Panc1 (cell line): ENCODE data around the gene KDM2B. TPM values are rescaled to one million over a fixed set of nuclear protein-coding genes. Genes with fewer than 3 reads are reported as not detected.
"Not testable (repeated sequence)": the region's sequence is repeated elsewhere in the genome, so short reads cannot be mapped to it uniquely, and the experiment has no call there.

Source experiments
- ATAC-seq: fragments of 200-7000 bp; cut with Tn5 transposase; 2 replicates; pipeline ENCODE4 v1.9.1; 2020; ENCODE audit warnings: mild to moderate bottlenecking, moderate library complexity
- BruUV-seq: library from RNA; stranded (reverse); fragments of 400-500 nt; replicated peaks from 2 replicates; lab custom pipeline; 2021; lab: Mats Ljungman, UMichigan
- CTCF ChIA-PET: fragments of 300-600 bp; sonication (Branson Sonifier 250); formaldehyde crosslinking; loops from one replicate; lab custom pipeline; 2022; ENCODE audit warnings: antibody characterized with exemption; lab: Charles Lee
- POLR2A ChIA-PET: fragments of 300-600 bp; sonication (Branson Sonifier 250); formaldehyde crosslinking; loops from one replicate; lab custom pipeline; 2022; ENCODE audit warnings: antibody characterized with exemption; lab: Charles Lee
- DNase-seq: peaks from one replicate; pipeline ENCODE4 v3.0.0-alpha.2; 2010; ENCODE audit warnings: low read depth, low spot score
- H3K27ac ChIP-seq: 2 replicates; pipeline ENCODE4 v1.5.1; 2011; ENCODE audit warnings: mild to moderate bottlenecking, low read length, inconsistent platforms
- H3K27me3 ChIP-seq: fragments of 200-500 bp; sonication (Bioruptor generic); 2 replicates; pipeline ENCODE4 v1.6.0; 2014; ENCODE audit warnings: low read length, inconsistent platforms; ENCODE audit not compliant: control insufficient read depth, insufficient read depth
- H3K36me3 ChIP-seq: fragments of 200-500 bp; sonication (Bioruptor generic); 2 replicates; pipeline ENCODE4 v1.5.1; 2014; ENCODE audit warnings: inconsistent platforms, mild to moderate bottlenecking, low read length, moderate library complexity; ENCODE audit not compliant: control insufficient read depth, insufficient read depth
- H3K4me1 ChIP-seq: 2 replicates; pipeline ENCODE4 v1.5.1; 2011; ENCODE audit warnings: inconsistent platforms, mild to moderate bottlenecking, low read length, moderate library complexity; ENCODE audit not compliant: control insufficient read depth, insufficient read depth
- H3K4me3 ChIP-seq, 2 experiments: 2 replicates each; pipeline ENCODE4 v1.5.1; 2011 to 2012; ENCODE audit warnings: low read depth in 2 of 2, low read length in 2 of 2, mild to moderate bottlenecking in 2 of 2, inconsistent platforms in 1 of 2, moderate library complexity in 1 of 2
- H3K9me3 ChIP-seq: fragments of 200-500 bp; sonication (Bioruptor generic); 2 replicates; pipeline ENCODE4 v1.5.1; 2014; ENCODE audit warnings: low read depth, mild to moderate bottlenecking, inconsistent platforms, low read length, moderate library complexity; ENCODE audit not compliant: control insufficient read depth, insufficient read depth
- POLR2AphosphoS5 ChIP-seq: IDR thresholded peaks from 2 replicates; pipeline ENCODE4 v1.6.1; 2012; ENCODE audit warnings: mild to moderate bottlenecking, low read depth, low read length, moderate library complexity
- SIN3A ChIP-seq: IDR thresholded peaks from 2 replicates; pipeline ENCODE4 v1.6.1; 2012; ENCODE audit warnings: low read depth, mild to moderate bottlenecking, low read length, moderate library complexity, borderline replicate concordance; ENCODE audit not compliant: insufficient read depth
- TCF7L2 ChIP-seq: IDR thresholded peaks from 2 replicates; pipeline ENCODE4 v1.6.1; 2011; ENCODE audit warnings: mild to moderate bottlenecking, low read depth, low read length, inconsistent platforms
- in situ Hi-C: cut with HindIII; loops from 2 replicates; pipeline ENCODE4 v1.10.0; 2016; ENCODE audit warnings: low sequenced_read_pairs, low pct_unique_long_range_greater_than_20kb
- intact Hi-C: fragments of 100-400 bp; cut with micrococcal nuclease; formaldehyde crosslinking; loops from one replicate; pipeline ENCODE4 v1.10.0; 2022; ENCODE audit not compliant: unreplicated experiment
- total RNA-seq: library from RNA; stranded (reverse); gene quantifications from one replicate; pipeline ENCODE4 v1.2.1, GENCODE V29; 2021; ENCODE audit not compliant: unreplicated experiment
- TF ChIP-seq, protein P1 (sequence below): fragments of 450-650 bp; IDR thresholded peaks from 2 replicates; pipeline ENCODE4 v1.5.1; 2017; ENCODE audit warnings: mild to moderate bottlenecking
- TF ChIP-seq, protein P2 (sequence below), 2 experiments: IDR thresholded peaks; 2 replicates each; pipeline ENCODE4 v1.6.1; 2011 to 2012; ENCODE audit warnings: low read depth in 2 of 2, control low read depth in 1 of 2, low read length in 1 of 2, mild to moderate bottlenecking in 1 of 2, moderate library complexity in 1 of 2; ENCODE audit not compliant: insufficient read depth in 1 of 2

Gene KDM2B
- total RNA-seq, 1 experiment from 2014 or later: 27.5 TPM

DNA sequence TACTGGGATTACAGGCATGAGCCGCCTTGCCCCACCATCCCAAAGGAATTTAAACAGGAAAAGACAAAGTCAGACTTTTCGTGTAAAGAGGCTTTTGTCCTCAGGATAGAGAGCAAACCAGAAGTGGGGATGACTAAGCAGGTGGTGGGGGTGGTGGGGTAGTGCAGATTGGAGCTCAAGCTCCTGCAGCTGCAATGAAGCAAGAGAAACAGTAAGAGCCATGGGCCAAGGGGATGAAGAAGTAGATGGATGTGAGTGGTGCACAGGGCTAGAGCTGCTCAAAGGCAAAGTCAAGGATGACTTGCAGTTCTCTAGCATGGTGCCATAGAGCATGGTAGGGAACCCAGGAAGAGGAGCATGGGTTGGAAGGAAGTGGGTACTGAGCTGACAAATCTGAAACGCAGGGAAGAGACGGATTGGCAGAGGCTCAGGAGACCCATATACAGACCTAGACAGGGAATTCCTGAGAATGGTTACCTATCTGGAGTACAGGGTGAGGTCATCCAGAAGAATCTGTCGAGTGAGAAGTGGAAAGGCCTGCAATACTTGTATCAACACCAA, 192.3 kb downstream of the KDM2B start:
- no peaks in the 10 kb centered on the region for H3K27me3 ChIP-seq
- in situ Hi-C loops: no loop called here
- CTCF ChIA-PET: no interaction called here
- intact Hi-C loops: no loop called here
- H3K4me1 ChIP-seq: no peaks in the 10 kb centered on the region
- H3K36me3 ChIP-seq: no peaks in the 10 kb centered on the region
- H3K4me3 ChIP-seq: no peak overlapping the region
- DNase-seq (no peak), ATAC-seq (no peak)
- POLR2A ChIA-PET: no interaction called here
- BruUV-seq: no TSS peak
- H3K9me3 ChIP-seq: no peaks in the 10 kb centered on the region
- no peak overlapping the region for H3K27ac ChIP-seq
- TF ChIP-seq, protein P1, sequence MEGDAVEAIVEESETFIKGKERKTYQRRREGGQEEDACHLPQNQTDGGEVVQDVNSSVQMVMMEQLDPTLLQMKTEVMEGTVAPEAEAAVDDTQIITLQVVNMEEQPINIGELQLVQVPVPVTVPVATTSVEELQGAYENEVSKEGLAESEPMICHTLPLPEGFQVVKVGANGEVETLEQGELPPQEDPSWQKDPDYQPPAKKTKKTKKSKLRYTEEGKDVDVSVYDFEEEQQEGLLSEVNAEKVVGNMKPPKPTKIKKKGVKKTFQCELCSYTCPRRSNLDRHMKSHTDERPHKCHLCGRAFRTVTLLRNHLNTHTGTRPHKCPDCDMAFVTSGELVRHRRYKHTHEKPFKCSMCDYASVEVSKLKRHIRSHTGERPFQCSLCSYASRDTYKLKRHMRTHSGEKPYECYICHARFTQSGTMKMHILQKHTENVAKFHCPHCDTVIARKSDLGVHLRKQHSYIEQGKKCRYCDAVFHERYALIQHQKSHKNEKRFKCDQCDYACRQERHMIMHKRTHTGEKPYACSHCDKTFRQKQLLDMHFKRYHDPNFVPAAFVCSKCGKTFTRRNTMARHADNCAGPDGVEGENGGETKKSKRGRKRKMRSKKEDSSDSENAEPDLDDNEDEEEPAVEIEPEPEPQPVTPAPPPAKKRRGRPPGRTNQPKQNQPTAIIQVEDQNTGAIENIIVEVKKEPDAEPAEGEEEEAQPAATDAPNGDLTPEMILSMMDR: no peak
- TF ChIP-seq POLR2AphosphoS5 (no peak), SIN3A (no peak), TCF7L2 (no peak)
- TF ChIP-seq, protein P2, sequence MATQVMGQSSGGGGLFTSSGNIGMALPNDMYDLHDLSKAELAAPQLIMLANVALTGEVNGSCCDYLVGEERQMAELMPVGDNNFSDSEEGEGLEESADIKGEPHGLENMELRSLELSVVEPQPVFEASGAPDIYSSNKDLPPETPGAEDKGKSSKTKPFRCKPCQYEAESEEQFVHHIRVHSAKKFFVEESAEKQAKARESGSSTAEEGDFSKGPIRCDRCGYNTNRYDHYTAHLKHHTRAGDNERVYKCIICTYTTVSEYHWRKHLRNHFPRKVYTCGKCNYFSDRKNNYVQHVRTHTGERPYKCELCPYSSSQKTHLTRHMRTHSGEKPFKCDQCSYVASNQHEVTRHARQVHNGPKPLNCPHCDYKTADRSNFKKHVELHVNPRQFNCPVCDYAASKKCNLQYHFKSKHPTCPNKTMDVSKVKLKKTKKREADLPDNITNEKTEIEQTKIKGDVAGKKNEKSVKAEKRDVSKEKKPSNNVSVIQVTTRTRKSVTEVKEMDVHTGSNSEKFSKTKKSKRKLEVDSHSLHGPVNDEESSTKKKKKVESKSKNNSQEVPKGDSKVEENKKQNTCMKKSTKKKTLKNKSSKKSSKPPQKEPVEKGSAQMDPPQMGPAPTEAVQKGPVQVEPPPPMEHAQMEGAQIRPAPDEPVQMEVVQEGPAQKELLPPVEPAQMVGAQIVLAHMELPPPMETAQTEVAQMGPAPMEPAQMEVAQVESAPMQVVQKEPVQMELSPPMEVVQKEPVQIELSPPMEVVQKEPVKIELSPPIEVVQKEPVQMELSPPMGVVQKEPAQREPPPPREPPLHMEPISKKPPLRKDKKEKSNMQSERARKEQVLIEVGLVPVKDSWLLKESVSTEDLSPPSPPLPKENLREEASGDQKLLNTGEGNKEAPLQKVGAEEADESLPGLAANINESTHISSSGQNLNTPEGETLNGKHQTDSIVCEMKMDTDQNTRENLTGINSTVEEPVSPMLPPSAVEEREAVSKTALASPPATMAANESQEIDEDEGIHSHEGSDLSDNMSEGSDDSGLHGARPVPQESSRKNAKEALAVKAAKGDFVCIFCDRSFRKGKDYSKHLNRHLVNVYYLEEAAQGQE (IDR thresholded peaks at IDR 0.05; ENCODE audit: insufficient read depth in 1 of 2, low read depth in 2 of 2, low read length in 1 of 2): no peak

DNA sequence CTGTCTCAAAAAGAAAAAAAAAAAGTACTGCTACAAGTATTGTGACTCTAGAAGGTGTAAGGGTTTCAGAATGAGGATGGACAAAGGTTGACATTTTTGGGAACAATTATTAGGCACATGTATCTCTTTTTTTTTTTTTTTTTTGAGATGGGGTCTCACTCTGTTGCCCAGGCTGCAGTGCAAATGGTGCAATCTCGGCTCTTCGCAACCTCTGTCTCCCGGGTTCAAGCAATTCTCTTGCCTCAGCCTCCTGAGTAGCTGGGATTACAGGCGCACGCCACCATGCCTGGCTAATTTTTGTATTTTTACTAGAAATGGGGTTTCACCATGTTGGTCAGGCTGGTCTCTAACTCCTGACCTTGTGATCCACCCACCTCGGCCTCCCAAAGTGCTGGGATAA, 195.9 kb downstream of the KDM2B start:
- ChIA-PET POLR2A (interaction anchor here (0.6 kb wide), 1 partner anchor 27 kb away, joined by 6 read pairs; no protein-coding TSS in a partner anchor), CTCF (interaction anchor here (0.6 to 0.7 kb wide), 3 partner anchors 87 to 191 kb away, joined by 5 to 7 read pairs (median 6); no protein-coding TSS in a partner anchor)
- H3K36me3 ChIP-seq, H3K27me3 ChIP-seq, H3K4me3 ChIP-seq, DNase-seq, H3K9me3 ChIP-seq, in situ Hi-C loops, H3K4me1 ChIP-seq, H3K27ac ChIP-seq, BruUV-seq, ATAC-seq, intact Hi-C loops: not testable (repeated sequence)

DNA sequence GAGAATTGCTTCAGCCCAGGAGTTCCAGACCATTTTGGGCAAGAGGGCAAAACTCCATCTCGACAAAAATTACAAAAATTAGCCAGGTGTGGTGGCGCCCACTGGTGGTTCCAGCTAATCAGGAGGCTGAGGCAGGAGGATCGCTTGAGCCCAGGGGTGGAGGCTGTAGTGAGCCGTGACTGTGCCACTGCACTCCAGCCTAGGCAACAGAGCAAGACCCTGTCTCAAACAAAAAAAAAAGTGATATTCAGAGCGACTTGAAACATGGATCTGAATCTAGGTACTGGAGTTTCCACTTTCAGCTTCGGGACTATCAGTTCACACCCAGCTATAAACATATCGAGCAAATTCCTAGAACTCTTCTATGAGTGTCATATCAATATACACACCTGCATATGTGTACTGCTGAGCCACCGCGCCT, 197.2 kb downstream of the KDM2B start:
- no peaks in the 10 kb centered on the region for H3K36me3 ChIP-seq
- TF ChIP-seq, protein P2 (IDR thresholded peaks at IDR 0.05; ENCODE audit: insufficient read depth in 1 of 2, low read depth in 2 of 2, low read length in 1 of 2): no peak
- TF ChIP-seq TCF7L2: no peak
- TF ChIP-seq, protein P1: no peak
- TF ChIP-seq POLR2AphosphoS5: no peak
- no peak for TF ChIP-seq SIN3A
- no TSS peak for BruUV-seq
- no peak for ATAC-seq
- ChIA-PET POLR2A (no interaction called here), CTCF (interaction anchor here (0.7 kb wide), 2 partner anchors 92 to 875 kb away, joined by 3 to 4 read pairs; no protein-coding TSS in a partner anchor)
- no peak overlapping the region for H3K4me3 ChIP-seq
- in situ Hi-C loops (no loop called here), intact Hi-C loops (no loop called here)
- H3K27ac ChIP-seq: no peak overlapping the region
- no peaks in the 10 kb centered on the region for H3K9me3 ChIP-seq
- no peak for DNase-seq
- H3K27me3 ChIP-seq: no peaks in the 10 kb centered on the region
- no peaks in the 10 kb centered on the region for H3K4me1 ChIP-seq
